Stimulated activated CD4-positive, alpha-beta T cell treated with anti-CD3 and anti-CD28 coated beads, Interleukin-15, amount 100 ng/mL, for 1 hour (primary cell): ENCODE results near the gene FOXP1.

Experiments used
- DNase-seq, 2 donors: peaks; one replicate each; pipeline ENCODE4 v3.0.0-alpha.2; 2020; ENCODE audit warnings: low read depth in 1 of 2, low spot score in 1 of 2

FOXP1 gene

DNA sequence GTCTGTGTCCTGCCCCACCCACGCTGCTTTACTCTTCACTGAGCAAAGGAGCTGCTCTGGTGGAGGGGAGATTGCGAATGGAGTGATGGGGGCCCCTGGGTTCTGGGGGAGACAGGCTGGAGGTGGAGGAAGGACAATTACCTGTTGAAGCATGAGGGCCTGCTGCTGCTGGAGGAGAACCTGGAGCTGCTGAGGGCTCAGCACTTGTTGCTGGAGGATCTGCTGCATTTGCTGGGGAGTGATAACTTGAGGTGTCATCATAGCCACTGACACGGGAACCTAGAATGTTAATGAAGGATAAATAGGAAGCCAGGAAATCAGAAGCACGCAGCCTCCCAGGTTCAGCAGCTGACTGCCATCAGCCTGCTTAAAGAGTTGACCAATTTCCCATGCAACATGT, 530.0 kb downstream of the FOXP1 start:
- no peak for DNase-seq

- no peak for DNase-seq
Measured at GRCh38 chr3:71052716-71053115, 530.8 kb downstream of the FOXP1 start.

- DNase-seq, result no peak
Measured at GRCh38 chr3:71051893-71052687, 531.4 kb downstream of the FOXP1 start.

- no peak for DNase-seq
Measured at GRCh38 chr3:71051259-71051595, 532.3 kb downstream of the FOXP1 start.

GRCh38 chr3:71050538-71051258, 532.8 kb downstream of the FOXP1 start:
- DNase-seq, result no peak

- no peak for DNase-seq
Measured at GRCh38 chr3:71050166-71050537, 533.4 kb downstream of the FOXP1 start.

GRCh38 chr3:71048948-71049347, 534.6 kb downstream of the FOXP1 start:
- DNase-seq, result no peak

DNA sequence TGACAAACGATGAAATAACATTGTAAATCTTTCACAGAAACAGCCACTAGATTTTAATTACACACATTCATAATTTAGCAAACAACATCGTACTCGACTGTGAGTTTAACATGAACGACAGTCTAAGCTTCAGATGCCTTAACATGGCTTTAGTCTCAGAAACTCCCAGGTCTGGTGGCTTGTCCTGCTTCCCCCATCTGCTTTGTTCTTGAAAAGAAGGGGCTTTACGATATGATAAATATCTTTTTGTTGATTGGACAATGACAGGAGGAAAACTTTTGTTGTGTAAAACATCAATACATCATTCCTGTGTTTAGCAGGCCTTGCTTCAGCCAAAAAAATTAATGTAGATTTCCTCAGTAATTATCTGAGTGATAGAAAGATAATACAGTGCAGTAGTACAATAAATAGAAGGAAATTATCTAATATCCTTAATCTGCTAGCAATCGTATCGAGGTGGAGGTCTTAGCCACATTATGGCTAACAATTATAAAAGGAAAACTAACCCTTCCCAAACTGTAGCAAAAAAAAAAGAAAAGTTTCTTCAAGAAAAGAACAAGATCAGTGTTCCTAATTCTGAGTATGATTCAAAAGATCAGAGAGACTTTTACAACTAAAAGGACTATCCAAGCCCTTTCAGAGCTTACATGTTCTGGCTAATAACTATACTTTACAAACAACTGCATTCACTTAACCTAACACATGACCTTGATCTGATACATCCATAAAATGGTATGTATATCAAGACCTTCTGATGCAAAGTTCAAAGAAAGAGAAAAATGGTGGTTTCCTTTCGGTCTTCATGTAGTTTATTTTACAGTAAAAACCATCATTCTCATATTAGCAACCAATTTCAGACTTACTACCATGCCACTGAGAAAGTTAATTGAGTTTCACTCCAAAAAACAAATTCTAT, 535.7 kb downstream of the FOXP1 start:
- no peak for DNase-seq

DNA sequence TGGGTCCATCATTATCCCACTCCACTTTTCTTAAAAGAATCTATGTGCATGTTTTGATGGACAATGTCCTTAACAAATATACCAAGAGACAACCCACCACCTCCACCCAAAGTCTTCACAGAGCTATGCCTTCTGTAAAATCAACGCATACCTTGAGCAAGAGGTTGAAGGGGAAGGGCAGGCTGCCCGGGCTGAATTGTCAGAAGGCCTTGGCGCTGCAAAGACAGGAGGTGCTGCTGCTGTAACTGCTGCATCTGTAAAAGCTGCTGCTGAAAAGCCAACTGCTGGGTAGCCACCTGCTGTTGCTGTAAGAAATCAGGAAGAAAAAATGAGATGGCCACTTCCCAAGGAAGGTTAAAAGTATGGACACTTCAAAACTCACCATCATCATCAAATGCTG, 536.7 kb downstream of the FOXP1 start:
- DNase-seq, result no peak

DNA sequence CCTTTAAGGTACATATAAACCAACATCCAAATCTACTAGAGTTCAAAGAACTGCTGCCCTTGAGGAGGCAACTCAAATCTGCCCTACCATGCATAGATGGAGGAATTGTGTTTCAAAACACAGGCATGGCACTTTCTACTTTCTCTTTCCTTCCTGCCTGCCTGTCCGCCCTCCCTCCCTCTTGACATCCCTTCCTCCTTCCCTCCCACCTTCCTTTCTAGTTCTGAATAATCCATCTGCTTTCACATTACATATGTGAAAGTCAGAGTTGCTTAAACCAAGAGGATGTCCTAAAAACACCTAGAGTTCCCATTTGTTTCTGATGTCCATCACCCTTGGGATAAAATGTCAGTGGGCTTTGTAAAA, 537.6 kb downstream of the FOXP1 start:
- DNase-seq, result no peak

DNA sequence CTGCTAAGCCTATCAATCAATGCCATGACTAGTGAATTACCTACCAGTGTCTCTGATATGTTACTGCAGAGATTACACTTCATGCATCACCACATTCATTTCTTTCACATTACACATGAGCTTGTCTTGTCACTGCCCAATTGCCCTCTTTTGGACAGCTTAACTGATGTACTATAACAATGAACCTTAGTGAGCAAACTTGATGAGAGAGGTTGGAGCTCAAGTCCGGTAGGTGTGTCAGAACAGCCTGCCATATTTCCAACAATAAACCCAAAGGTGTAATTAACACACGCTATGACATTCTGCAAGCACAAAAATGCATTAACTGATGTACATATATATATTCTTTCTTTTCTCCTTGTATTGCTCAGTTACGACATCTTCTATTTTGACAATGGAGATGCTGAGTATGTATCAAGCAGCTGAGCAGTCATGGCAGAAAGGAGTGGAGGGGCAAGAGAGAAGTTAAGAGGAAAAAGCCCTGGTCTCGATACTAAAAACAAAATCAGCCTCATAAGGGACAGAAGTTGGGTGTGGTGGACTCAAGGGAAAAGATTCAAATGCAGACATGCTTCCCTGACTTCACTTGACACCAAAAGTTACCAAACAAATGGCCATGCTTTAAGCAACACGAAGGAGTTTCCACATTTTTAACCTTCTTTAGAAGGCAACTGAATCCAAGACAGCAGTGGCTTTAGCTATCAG, 538.2 kb downstream of the FOXP1 start:
- no peak for DNase-seq

DNA sequence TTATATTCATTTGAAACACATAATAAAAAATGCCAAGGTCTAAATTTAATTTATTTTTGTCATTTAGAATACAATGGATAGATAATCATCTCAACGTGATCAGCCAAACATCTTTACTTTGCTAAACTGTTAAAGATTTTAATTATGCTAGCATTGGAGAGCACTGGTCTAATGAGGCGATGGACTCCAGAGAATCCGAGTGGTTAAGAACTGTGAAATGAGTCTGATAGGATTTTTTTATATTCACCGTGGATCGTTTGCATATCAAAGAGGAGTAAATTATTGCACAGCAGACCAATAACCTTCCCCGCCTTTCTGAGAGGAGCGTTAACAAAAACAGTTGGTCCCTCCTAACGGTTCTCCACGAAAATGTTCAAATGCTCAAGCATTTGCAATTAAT, 540.8 kb downstream of the FOXP1 start:
- no peak for DNase-seq

DNA sequence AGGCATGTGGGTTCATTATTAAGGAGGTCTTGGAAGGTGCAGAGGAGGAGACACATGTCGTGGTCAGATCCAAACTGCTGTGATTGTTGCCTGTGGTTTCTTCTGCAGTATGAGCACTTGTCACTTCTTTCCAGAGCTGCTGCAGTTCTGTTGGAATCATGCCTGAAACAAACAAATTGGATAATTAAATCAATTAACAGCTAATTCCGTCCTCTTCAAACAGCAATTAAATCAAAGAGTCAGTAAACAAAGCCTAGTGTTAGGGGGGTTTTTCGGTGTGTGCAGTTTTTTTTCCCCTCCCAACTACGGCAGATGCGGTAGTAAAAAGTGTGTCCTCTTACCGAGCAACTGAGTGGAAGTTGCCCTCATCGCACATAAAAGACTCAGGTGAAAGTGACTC, 542.2 kb downstream of the FOXP1 start:
- DNase-seq, result no peak

GRCh38 chr3:71039332-71039731, 544.2 kb downstream of the FOXP1 start:
- DNase-seq, result no peak

- no peak for DNase-seq
Measured at GRCh38 chr3:71037775-71038174, 545.8 kb downstream of the FOXP1 start.

- no peak for DNase-seq
Measured at GRCh38 chr3:71035886-71036285, 547.6 kb downstream of the FOXP1 start.

GRCh38 chr3:71035314-71035713, 548.2 kb downstream of the FOXP1 start:
- DNase-seq, result no peak

DNA sequence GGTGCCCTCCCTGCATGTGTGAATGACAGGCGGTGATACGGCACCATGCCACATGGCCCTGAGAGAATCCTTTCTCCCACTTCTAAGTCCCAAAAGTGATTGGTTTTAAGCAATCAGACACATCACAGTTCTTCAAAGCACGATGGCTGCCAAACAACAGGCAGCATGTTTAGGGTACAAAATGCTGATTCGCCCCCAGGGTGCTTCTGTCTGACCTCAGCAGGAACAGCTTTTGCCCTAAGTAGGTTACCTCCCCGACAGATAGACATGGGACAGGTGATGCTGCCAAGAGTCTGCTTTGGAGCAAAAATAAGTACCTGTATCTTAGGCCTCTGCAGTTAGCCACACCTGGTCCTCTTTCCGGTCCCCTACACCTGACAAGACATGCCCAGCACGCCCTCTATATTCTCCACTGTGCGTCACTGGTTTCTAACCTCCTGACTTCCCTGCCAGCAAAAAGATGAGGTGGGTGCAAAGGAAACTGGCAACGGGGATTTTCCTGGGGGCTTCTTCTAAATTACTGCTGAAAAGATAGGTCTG, 549.8 kb downstream of the FOXP1 start:
- no peak for DNase-seq

GRCh38 chr3:71031914-71032521, 551.5 kb downstream of the FOXP1 start:
- no peak for DNase-seq

DNA sequence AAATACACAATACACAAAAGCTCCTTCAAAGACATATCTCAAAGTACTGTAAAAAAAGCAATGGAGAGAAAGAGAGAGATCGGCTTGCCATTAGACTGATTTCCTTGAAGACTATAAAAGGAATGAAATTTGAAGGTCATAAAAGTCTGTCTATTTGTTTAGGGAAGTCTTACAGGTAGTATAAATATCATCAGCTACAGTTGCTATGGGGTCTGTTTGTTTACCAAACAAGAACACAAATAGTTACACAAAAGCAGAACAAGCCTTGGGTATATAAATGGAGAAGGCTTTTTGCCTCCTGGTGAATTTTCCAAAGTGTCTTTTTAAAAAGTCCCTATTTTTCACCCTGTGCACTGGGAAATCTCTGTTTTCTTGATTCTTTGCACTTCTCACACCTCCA, 552.3 kb downstream of the FOXP1 start:
- no peak for DNase-seq

- no peak for DNase-seq
Measured at GRCh38 chr3:71030748-71031147, 552.8 kb downstream of the FOXP1 start.
